Measurements from ENCODE around the gene CPVL. TPM values are rescaled to one million over a fixed set of nuclear protein-coding genes. Genes with fewer than 3 reads are reported as not detected.

Gene CPVL
- total and polyA plus RNA-seq, 4 donors, result 6.0 to 39.0 (median 12.9) TPM

DNA sequence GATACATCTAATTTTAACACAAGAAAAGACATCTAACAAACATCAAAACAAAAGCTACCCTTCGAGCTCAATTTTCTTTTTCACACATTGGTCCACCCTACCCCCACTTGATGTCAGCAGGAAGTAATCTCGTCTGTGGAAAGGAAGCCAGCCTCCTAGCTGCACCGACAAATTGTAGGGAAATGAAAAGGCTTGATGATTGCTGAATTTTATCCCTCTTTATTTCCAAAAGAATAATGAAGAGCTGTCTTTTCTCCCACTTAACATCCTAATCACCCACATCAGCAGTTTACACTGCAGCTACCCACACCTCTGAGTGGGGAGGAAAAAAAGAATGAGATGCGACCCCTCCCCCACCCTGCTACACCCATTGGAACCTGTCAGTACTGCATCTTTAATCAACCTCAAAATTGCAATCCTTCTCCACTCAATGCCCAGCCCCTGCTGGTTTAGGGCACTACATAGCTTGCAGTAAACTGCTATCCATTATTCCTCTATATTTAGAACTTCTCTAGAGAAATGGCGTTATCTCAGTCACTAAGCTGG, 10.6 kb upstream of the CPVL start:
- TF ChIP-seq YY1 (IDR thresholded peaks at IDR 0.05) (no peak), RXRA (IDR thresholded peaks at IDR 0.05) (no peak), HNF4G (IDR thresholded peaks at IDR 0.05) (no peak), EGR1 (IDR thresholded peaks at IDR 0.05; ENCODE audit: low read depth in 2 of 2) (no peak), SP1 (IDR thresholded peaks at IDR 0.05) (no peak), JUND (IDR thresholded peaks at IDR 0.05) (no peak), NR2F2 (IDR thresholded peaks at IDR 0.05) (no peak), FOXA1 (IDR thresholded peaks at IDR 0.05) (no peak), HNF4A (conservative IDR thresholded peaks at IDR 0.05) (no peak), TAF1 (conservative IDR thresholded peaks at IDR 0.05) (no peak), ATF3 (IDR thresholded peaks at IDR 0.05) (no peak), RAD21 (IDR thresholded peaks at IDR 0.05) (no peak), GABPA (IDR thresholded peaks at IDR 0.05 in 1 of 2, conservative IDR thresholded peaks at IDR 0.05 in 1 of 2) (no peak), MAX (IDR thresholded peaks at IDR 0.05) (no peak)
- TF ChIP-seq, protein P1, sequence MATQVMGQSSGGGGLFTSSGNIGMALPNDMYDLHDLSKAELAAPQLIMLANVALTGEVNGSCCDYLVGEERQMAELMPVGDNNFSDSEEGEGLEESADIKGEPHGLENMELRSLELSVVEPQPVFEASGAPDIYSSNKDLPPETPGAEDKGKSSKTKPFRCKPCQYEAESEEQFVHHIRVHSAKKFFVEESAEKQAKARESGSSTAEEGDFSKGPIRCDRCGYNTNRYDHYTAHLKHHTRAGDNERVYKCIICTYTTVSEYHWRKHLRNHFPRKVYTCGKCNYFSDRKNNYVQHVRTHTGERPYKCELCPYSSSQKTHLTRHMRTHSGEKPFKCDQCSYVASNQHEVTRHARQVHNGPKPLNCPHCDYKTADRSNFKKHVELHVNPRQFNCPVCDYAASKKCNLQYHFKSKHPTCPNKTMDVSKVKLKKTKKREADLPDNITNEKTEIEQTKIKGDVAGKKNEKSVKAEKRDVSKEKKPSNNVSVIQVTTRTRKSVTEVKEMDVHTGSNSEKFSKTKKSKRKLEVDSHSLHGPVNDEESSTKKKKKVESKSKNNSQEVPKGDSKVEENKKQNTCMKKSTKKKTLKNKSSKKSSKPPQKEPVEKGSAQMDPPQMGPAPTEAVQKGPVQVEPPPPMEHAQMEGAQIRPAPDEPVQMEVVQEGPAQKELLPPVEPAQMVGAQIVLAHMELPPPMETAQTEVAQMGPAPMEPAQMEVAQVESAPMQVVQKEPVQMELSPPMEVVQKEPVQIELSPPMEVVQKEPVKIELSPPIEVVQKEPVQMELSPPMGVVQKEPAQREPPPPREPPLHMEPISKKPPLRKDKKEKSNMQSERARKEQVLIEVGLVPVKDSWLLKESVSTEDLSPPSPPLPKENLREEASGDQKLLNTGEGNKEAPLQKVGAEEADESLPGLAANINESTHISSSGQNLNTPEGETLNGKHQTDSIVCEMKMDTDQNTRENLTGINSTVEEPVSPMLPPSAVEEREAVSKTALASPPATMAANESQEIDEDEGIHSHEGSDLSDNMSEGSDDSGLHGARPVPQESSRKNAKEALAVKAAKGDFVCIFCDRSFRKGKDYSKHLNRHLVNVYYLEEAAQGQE (IDR thresholded peaks at IDR 0.05), result no peak
- TF ChIP-seq, protein P2, sequence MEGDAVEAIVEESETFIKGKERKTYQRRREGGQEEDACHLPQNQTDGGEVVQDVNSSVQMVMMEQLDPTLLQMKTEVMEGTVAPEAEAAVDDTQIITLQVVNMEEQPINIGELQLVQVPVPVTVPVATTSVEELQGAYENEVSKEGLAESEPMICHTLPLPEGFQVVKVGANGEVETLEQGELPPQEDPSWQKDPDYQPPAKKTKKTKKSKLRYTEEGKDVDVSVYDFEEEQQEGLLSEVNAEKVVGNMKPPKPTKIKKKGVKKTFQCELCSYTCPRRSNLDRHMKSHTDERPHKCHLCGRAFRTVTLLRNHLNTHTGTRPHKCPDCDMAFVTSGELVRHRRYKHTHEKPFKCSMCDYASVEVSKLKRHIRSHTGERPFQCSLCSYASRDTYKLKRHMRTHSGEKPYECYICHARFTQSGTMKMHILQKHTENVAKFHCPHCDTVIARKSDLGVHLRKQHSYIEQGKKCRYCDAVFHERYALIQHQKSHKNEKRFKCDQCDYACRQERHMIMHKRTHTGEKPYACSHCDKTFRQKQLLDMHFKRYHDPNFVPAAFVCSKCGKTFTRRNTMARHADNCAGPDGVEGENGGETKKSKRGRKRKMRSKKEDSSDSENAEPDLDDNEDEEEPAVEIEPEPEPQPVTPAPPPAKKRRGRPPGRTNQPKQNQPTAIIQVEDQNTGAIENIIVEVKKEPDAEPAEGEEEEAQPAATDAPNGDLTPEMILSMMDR (IDR thresholded peaks at IDR 0.05; ENCODE audit: low read depth, low read length, missing input control), result no peak
- TF ChIP-seq, protein P3, sequence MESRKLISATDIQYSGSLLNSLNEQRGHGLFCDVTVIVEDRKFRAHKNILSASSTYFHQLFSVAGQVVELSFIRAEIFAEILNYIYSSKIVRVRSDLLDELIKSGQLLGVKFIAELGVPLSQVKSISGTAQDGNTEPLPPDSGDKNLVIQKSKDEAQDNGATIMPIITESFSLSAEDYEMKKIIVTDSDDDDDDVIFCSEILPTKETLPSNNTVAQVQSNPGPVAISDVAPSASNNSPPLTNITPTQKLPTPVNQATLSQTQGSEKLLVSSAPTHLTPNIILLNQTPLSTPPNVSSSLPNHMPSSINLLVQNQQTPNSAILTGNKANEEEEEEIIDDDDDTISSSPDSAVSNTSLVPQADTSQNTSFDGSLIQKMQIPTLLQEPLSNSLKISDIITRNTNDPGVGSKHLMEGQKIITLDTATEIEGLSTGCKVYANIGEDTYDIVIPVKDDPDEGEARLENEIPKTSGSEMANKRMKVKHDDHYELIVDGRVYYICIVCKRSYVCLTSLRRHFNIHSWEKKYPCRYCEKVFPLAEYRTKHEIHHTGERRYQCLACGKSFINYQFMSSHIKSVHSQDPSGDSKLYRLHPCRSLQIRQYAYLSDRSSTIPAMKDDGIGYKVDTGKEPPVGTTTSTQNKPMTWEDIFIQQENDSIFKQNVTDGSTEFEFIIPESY (IDR thresholded peaks at IDR 0.05), result no peak
- H3K36me3 ChIP-seq (ENCODE audit: control insufficient read depth in 4 of 4, insufficient read depth in 3 of 4, low read depth in 1 of 4, low read length in 3 of 4), result no peaks in the 10 kb centered on the region
- H3K27me3 ChIP-seq (ENCODE audit: control insufficient read depth in 4 of 4, insufficient read depth in 4 of 4, low read length in 3 of 4), result peaks cover 0 to 4% (median 0%) of the 10 kb centered on the region in 4 donors
- DNase-seq (ENCODE audit: low spot score), result no peak
- no peaks in the 10 kb centered on the region for H3K9me3 ChIP-seq (ENCODE audit: control insufficient read depth in 4 of 4, low read length in 3 of 4)
- WGBS, result 51% methylated on average over 5 of the region's 5 CpGs
- H3K9ac ChIP-seq (ENCODE audit: low read depth in 1 of 2, low read length in 2 of 2), result no peak overlapping the region
- H3K4me3 ChIP-seq (ENCODE audit: low read depth in 1 of 3, low read length in 3 of 3), result no peak overlapping the region
- H3K4me1 ChIP-seq (ENCODE audit: control insufficient read depth in 4 of 4, insufficient read depth in 4 of 4, low read length in 3 of 4), result no peaks in the 10 kb centered on the region
- no peak overlapping the region for H3K27ac ChIP-seq (ENCODE audit: low read depth in 1 of 2, low read length in 2 of 2)
